GM21737 (cell line): ENCODE data around the gene ARRDC3.
"Not testable (repeated sequence)": the region's sequence is repeated elsewhere in the genome, so short reads cannot be mapped to it uniquely, and the experiment has no call there.

Experiments
- ATAC-seq: cut with Tn5 transposase; IDR thresholded peaks from one replicate; pipeline ENCODE4 v1.9.1; 2021; ENCODE audit warnings: mild to moderate bottlenecking, moderate library complexity; ENCODE audit not compliant: unreplicated experiment

Gene ARRDC3

GRCh38 chr5:91385596-91385995 lies 2.5 kb upstream of the ARRDC3 start:
- ATAC-seq, result not testable (repeated sequence)

- no peak for ATAC-seq
Observed at GRCh38 chr5:91384671-91385430, 1.7 kb upstream of the ARRDC3 start.

DNA sequence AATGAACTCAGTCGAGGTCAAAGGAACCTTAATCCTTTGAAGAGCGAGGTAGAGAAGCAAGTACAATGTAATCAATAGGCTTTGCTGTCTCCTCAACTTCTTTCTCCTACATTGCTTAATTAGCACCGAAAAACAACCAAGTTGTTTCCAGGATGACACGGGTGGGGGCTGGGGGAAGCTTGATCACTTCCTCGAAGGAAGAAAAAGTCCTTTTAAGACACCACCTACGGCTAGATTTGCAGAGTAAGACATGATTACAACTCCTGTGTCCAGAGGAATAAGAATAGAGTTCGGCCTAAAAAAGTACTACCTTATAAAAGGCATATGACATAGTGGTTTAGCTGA lies 811 bp upstream of the ARRDC3 start:
- no peak for ATAC-seq

- ATAC-seq, result no peak
Observed at GRCh38 chr5:91382530-91383026, 539 bp downstream of the ARRDC3 start.

GRCh38 chr5:91381774-91382359 lies 1.2 kb downstream of the ARRDC3 start:
- peak; percentile 14 for ATAC-seq

- no peak for ATAC-seq
Observed at GRCh38 chr5:91381239-91381773, 1.8 kb downstream of the ARRDC3 start.

DNA sequence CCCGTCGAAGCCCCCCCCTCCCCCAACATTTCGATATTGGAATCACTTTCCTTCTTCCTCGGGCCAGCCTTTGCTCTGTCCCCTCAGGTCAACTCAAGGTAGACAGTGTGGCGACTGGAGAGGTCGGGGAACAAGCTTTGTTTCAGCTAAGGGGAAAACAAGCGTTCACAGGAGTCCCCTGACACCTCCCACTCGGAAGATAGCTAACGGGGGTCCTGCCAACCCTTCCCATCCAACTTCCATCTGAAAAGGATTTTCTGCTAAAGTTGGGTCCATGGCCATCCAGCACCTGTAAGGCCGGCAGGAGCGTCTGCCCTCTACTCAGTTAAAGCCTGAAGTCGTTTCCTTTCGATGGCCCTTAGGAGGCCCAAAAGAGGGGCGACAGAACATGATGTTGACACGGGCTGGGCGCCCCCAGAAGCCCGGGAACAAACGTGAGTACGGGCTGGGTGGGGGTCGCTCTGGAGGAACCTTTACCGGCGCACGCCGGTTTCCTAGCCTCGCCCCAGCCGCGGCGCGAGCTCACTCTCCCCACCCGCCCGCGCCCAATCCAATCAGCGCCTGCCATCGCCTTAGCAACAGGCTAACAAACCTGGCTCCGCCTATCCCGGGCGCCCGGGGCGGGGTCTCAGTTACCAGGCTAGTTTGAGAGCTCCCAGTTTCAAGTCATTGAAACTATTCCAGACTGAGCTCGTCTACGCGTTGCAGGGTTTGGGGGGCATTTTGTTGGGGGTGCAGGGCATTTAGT lies 2.5 kb downstream of the ARRDC3 start:
- peak; percentile 56 for ATAC-seq

DNA sequence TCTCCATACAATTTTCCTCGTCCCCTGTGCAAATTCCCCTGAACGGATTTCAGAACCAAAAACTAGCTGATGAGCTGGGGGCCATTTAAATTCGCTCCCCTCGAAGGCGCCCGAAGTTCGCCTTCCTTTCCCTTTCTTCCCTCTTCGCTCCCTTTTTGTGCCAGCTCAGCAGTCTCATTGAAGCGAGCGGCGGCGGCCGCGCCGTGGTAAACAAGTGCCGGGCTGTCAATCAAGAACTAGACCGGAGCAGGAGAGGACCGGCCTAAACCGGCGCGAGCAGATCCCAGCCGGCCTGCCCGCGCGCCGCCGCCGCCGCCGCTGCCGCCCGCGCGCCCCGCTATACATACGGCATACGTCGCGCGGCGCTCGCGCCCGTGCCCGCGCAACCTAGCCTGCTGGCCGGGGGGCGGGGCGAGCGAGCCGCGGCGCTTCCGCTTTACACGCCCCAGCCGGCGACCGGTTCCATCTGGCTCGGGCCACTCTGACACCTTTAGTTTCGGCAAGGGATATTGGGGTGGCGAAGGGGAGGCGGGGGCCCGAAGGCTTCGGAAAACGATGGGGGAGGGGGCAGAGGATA lies 3.1 kb downstream of the ARRDC3 start:
- ATAC-seq, result peak; percentile 53

- no peak for ATAC-seq
Observed at GRCh38 chr5:91379246-91379913, 3.7 kb downstream of the ARRDC3 start.

DNA sequence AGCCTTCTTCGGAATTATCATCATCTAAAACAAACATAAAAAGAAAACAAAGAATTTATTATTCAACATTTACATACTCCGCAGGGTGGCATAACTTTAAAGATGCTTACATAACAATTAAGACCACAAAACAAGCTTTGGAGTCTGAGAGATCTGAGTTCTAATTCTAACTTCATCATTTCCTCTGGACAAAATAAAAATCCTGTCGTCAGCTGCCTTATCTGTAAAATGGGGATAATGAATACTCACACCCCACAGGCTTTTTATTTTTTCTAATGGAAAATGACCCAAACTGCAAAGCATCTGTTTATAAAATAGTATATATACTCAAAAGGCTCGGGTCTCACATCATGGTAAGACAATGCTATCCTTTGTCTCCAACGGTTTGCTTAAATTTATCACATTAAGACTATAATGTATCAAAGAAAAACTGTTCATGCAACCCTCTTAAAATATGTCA lies 4.3 kb downstream of the ARRDC3 start:
- no peak for ATAC-seq

DNA sequence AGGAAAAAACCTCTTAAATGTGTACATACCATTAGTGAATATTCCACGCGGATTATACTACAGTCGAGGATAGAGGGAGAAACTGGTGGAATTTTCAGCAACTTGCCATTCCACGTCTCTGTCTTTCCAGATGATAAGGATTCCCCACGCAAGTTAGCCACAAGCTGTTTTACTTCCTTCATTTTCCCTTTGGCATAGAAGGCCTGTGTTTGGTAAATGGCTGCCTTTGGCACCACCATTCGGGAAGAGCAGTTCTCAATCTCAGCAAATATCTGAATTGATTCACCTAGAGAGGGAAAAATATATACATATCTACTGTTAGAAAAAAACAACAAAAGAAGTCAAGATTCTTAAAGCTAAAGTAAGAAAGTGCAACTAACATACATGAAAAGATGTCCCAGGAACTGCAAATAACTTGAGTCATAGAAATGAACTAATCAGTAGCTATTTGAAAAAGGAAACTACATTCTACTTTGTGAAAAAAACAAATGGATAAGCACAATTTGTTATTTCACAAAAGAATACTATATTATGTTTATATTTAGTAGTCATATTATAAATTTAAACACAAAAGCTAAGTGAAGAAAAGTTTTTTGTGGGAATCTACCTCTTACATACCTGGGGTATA lies 8.1 kb downstream of the ARRDC3 start:
- ATAC-seq, result no peak

DNA sequence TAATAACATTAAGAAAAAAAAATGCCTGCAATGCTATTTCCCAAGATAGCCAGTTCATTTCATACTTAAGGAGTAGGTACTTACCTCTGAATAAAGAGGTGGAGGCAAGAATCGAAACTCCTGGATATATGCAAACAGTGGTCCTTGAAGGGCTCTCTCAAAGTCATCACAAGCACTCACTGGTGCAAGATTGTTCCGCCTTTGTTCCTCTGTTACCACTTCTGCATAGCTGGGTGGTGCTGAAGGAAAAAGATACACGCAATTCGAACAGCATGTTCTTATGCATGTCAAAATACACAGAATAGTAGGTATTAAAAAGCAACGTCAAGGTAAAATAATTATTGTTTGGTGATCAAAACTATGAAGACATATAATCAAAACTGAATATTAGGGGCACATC lies 9.5 kb downstream of the ARRDC3 start:
- ATAC-seq, result no peak

DNA sequence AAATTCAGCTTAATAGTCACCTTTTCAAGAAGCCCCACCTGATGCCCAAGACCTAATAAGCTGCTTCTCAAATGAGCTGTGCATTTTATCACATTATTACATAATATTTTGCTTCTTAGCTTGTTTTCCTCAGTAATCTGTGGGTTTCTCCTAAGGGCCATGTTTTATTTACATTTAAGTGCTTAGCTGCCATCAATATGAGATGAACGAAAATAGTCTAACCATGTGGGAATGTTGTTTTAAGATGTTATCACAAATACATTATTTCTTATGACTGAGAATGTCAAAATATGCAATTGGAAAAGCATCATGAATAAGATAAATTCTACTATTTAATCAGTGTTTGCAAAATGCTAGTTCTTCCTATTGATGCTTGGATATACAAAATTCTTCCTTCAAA lies 10.1 kb downstream of the ARRDC3 start:
- ATAC-seq, result no peak

GRCh38 chr5:91369480-91369879 lies 13.6 kb downstream of the ARRDC3 start:
- no peak for ATAC-seq

GRCh38 chr5:91367908-91368648 lies 15.0 kb downstream of the ARRDC3 start:
- ATAC-seq, result no peak

DNA sequence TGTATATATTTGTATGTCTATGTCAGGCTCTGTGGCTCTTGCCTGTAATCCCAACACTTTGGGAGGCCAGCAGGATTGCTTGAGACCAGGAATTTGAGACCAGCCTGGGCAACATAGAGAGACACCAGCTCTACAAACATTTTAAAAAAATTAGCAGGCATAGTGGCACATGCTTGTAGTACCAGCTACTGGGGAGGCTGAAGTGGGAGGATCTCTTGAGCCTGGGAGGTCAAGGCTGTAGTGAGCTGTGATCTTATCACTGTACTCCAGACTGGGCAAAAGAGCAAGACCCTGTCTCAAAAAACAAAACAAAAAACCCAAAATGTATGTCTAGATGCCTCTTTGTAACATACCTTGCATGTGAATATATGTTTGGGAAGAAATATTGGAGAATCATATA lies 15.8 kb downstream of the ARRDC3 start:
- no peak for ATAC-seq

DNA sequence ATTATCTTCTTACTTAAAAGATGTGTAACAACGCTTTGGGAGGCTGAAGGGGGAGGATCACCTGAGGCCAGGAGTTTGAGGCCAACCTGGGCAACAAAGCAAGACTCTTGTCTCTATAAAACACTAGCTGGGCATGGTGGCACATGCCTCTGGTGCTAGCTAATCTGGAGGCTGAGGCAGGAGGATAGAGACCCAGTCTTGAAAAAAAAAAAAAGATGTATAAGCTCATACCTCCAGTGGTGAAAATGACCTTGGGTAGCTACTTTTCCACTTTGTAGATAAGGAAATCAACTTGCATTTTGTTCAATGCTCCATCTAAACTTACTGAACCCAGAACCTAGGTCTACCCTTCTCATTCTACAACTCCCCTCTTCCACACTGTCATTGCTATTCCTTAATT lies 16.6 kb downstream of the ARRDC3 start:
- ATAC-seq, result no peak

DNA sequence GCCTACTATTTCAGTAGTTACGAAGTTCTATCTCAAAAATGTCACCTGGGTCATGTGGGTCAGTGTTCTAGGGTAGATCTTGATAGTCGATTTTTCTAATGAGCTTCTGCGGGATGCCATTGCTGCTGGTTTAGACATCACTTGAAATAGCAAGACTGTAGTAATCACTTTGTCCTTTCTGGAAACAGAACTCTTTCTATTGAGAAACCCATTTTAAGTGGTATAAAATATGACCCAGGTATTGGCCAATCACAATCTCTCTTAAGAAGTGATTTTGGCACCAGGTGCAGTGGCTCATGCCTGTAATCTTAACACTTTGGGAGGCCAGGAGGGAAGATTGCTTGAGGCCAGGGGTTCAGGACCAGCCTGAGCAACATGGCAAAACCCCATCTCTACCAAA lies 17.6 kb downstream of the ARRDC3 start:
- ATAC-seq, result no peak

GRCh38 chr5:91362935-91363334 lies 20.2 kb downstream of the ARRDC3 start:
- ATAC-seq, result no peak

DNA sequence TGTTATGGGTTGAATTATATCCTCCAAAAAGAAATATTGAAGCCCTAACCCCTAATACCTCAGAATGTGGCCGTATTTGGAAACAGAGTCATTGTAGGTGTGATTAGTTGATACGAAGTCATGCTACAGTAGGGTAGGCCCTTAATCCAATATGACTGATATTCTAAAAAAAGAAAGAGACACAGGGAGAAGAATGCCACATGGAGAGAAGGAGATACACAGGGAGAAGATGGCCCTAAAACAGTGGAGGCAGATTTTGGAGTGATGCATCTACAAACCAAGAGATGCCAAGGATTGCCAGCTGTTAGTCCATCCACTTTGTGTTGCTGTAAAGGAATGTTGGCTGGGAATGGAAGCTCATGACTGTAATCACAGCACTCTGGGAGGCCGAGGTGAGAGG lies 21.3 kb downstream of the ARRDC3 start:
- no peak for ATAC-seq
